Esophagus squamous epithelium (tissue), 5 donors: ENCODE data around the gene AMPH. TPM values are rescaled to one million over a fixed set of nuclear protein-coding genes. Genes with fewer than 3 reads are reported as not detected.

Experiments used
- DNase-seq: peaks from one replicate; lab custom pipeline; 2025; lab: John Stamatoyannopoulos, UW
- H3K27ac ChIP-seq, 4 donors: fragments of 200-600 bp; sonication (generic); one replicate each; pipeline ENCODE4 v1.5.1; 2016 to 2019; ENCODE audit warnings: mild to moderate bottlenecking in 1 of 4
- H3K27me3 ChIP-seq, 4 donors: fragments of 200-600 bp; sonication (generic); 1 replicate in 3 of 4; 2 replicates in 1 of 4; pipeline versions ENCODE4 v1.5.1 to v1.6.0; 2017 to 2021; ENCODE audit warnings: antibody characterized with exemption in 1 of 4
- H3K36me3 ChIP-seq, 3 donors: fragments of 200-600 bp; sonication (generic); one replicate each; pipeline ENCODE4 v1.5.1; 2016 to 2019
- H3K4me1 ChIP-seq, 3 donors: fragments of 200-600 bp; sonication (generic); one replicate each; pipeline ENCODE4 v1.5.1; 2017 to 2019
- H3K4me3 ChIP-seq, 4 donors: fragments of 200-600 bp; sonication (generic); 1 replicate in 3 of 4; 2 replicates in 1 of 4; pipeline ENCODE4 v1.5.1; 2016 to 2019; ENCODE audit warnings: mild to moderate bottlenecking in 2 of 4, moderate library complexity in 1 of 4
- H3K9me3 ChIP-seq, 3 donors: fragments of 200-600 bp; sonication (generic); one replicate each; pipeline ENCODE4 v1.5.1; 2016 to 2019
- POLR2A ChIP-seq, 4 donors: fragments of 450-650 bp; IDR thresholded peaks; one replicate each; pipeline ENCODE4 v1.6.1; 2017; ENCODE audit warnings: antibody characterized with exemption in 4 of 4, mild to moderate bottlenecking in 4 of 4, moderate library complexity in 3 of 4
- WGBS, 2 donors: methylation state at CpG; one replicate each; pipeline ENCODE4 v1.1.5; 2018; 5-methylcytosine and 5-hydroxymethylcytosine counted together
- intact Hi-C: fragments of 100-400 bp; cut with DNase I; formaldehyde crosslinking; loops from one replicate; pipeline ENCODE4 v1.15.0; 2022
- total RNA-seq, 4 donors: library from RNA; depleted of rRNA; stranded (reverse); fragments of >200 nt; gene quantifications; one replicate each; pipeline ENCODE4 v1.1.0, GENCODE V29; 2016
- TF ChIP-seq, protein P1 (sequence below), 6 experiments: fragments of 450-650 bp in 4 of 6; fragments of 200-600 bp in 2 of 6; sonication (generic) in 2 of 6; IDR thresholded peaks; one replicate each; pipeline ENCODE4 v1.5.1; 2016 to 2019; ENCODE audit warnings: antibody characterized with exemption in 6 of 6, mild to moderate bottlenecking in 4 of 6, moderate library complexity in 4 of 6
- donor health status: DM: yes; HTN: yes; CAD: no.

Gene AMPH
- total RNA-seq, 4 donors from 2014 or later, result 0.18 to 2.3 (median 1.7) TPM; not detected in 1

DNA sequence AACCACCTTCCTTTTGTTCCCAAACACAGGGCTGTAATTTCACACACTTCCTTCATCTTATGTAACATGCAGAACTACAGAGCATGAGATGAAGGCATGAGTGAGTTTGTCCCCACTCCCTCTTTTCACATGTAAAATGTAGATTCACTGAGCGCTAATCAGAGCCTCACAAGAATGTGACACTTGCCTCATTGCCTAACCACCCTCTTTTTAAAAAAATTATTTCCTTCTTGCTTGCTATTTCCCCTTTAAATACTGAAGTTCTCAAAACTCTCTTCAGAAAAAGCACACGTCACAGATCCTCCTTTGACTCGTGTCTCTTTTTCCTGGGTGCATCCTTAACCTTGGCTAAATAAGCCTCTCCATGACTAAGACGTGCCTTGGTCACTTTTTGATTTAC lies 236.5 kb downstream of the AMPH start:
- no peak for TF ChIP-seq POLR2A (IDR thresholded peaks at IDR 0.05)
- TF ChIP-seq, protein P1, sequence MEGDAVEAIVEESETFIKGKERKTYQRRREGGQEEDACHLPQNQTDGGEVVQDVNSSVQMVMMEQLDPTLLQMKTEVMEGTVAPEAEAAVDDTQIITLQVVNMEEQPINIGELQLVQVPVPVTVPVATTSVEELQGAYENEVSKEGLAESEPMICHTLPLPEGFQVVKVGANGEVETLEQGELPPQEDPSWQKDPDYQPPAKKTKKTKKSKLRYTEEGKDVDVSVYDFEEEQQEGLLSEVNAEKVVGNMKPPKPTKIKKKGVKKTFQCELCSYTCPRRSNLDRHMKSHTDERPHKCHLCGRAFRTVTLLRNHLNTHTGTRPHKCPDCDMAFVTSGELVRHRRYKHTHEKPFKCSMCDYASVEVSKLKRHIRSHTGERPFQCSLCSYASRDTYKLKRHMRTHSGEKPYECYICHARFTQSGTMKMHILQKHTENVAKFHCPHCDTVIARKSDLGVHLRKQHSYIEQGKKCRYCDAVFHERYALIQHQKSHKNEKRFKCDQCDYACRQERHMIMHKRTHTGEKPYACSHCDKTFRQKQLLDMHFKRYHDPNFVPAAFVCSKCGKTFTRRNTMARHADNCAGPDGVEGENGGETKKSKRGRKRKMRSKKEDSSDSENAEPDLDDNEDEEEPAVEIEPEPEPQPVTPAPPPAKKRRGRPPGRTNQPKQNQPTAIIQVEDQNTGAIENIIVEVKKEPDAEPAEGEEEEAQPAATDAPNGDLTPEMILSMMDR (IDR thresholded peaks at IDR 0.05), result no peak
- 59 to 68% methylated on average over 4 of the region's 4 CpGs for WGBS, 2 donors
- H3K4me3 ChIP-seq, result no peak overlapping the region
- no peak overlapping the region for H3K27ac ChIP-seq
- no peaks in the 10 kb centered on the region for H3K27me3 ChIP-seq
- intact Hi-C loops, result no loop called here
- H3K4me1 ChIP-seq, result no peaks in the 10 kb centered on the region
- no peak for DNase-seq
- H3K9me3 ChIP-seq, result no peaks in the 10 kb centered on the region
- H3K36me3 ChIP-seq, result no peaks in the 10 kb centered on the region

DNA sequence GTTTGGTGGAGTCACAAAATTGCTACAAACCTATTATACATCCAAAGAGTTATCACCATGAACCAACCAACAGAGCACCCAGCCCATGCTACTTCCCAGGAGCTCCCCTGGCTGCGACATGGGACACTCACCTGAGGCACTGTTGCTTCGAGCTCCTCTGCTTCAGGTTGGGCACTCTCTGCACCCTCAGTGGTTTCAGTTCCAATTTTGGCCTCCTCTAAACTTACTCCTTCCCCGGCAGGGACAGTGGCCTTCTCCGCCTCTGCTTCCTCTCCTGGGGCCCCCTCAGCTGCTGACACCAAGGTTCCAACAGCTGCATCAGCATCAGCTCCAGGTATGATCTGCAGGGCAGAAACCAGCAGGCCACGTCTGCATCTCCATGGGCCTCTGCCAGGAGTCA lies 237.3 kb downstream of the AMPH start:
- no peak for TF ChIP-seq POLR2A (IDR thresholded peaks at IDR 0.05)
- TF ChIP-seq, protein P1 (IDR thresholded peaks at IDR 0.05), result no peak
- H3K4me3 ChIP-seq, result no peak overlapping the region
- H3K36me3 ChIP-seq, result no peaks in the 10 kb centered on the region
- no peaks in the 10 kb centered on the region for H3K27me3 ChIP-seq
- DNase-seq, result no peak
- no peaks in the 10 kb centered on the region for H3K9me3 ChIP-seq
- H3K27ac ChIP-seq, result no peak overlapping the region
- WGBS, 2 donors, result 70 to 75% methylated on average over 5 of the region's 5 CpGs
- intact Hi-C loops, result no loop called here
- H3K4me1 ChIP-seq, result no peaks in the 10 kb centered on the region

DNA sequence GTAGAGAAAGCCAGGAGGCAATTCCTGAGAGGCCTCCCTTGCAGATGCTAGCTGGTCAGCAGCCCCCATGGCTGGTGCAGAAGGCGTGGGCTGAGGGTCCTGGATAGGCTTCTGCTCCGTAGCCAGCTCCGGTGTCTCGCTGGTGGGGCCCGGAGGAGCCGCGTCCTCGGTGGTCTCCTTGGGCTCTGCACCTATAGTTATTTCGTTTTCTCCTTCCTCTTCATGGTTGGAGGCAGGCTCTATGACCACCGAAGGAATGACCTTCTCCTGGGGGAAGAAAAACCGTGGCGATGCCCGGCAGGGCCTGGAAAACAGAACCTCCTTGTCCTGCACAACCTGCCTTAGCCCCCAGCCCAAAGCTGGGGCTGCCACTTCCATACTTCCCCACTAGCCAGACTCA lies 239.4 kb downstream of the AMPH start:
- no peak overlapping the region for H3K27ac ChIP-seq
- H3K27me3 ChIP-seq, result no peaks in the 10 kb centered on the region
- no peaks in the 10 kb centered on the region for H3K4me1 ChIP-seq
- TF ChIP-seq POLR2A (IDR thresholded peaks at IDR 0.05), result no peak
- TF ChIP-seq, protein P1 (IDR thresholded peaks at IDR 0.05), result no peak
- no peak for DNase-seq
- intact Hi-C loops, result no loop called here
- no peak overlapping the region for H3K4me3 ChIP-seq
- 74 to 84% methylated on average over 6 to 13 of the region's 13 CpGs for WGBS, 2 donors
- no peaks in the 10 kb centered on the region for H3K9me3 ChIP-seq
- no peaks in the 10 kb centered on the region for H3K36me3 ChIP-seq

DNA sequence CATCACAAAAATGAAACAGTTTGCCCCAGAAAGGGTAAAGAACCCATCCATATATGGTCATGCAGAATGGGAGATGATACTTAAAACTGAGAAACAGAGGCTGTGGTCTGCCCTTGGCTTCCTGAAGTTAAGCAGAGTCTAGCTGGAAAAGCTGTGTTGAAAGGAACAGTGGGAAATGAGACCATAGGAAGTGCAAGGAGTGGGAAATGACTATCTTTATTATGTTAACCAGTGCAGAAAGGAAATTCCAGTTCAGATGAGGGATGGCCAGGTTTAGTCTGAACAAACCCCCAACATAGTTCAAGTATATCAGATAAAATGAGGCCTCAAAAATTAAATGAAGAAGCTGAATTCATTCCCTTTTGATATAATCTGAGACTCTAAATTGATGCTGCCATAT lies 245.5 kb downstream of the AMPH start:
- no peak for DNase-seq
- Histone ChIP-seq H3K4me3 (no peak overlapping the region), H3K27me3 (no peaks in the 10 kb centered on the region), H3K27ac (no peak overlapping the region), H3K36me3 (no peaks in the 10 kb centered on the region), H3K9me3 (no peaks in the 10 kb centered on the region), H3K4me1 (no peaks in the 10 kb centered on the region)
- intact Hi-C loops, result no loop called here
- no peak for TF ChIP-seq POLR2A (IDR thresholded peaks at IDR 0.05)
- TF ChIP-seq, protein P1 (IDR thresholded peaks at IDR 0.05), result no peak

DNA sequence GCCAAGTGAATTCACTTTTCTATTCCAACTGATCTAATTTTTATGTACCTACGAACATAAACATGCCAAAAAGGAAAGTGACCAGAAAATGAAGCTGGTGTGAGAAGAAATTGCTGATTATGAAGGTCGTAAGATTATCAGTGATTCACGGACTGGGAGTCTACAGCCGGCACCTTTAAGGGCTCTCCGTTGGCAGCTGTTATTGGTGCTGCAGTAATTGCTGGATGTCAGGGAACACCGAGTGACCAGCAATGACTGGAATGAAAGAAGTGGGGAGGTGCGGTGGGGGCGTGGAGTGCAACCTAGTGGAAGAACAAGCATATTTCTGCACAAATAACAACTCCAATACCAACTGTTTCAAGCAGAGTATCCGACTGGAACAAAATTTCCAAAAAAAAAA lies 247.9 kb downstream of the AMPH start:
- TF ChIP-seq, protein P1 (IDR thresholded peaks at IDR 0.05), result no peak
- TF ChIP-seq POLR2A (IDR thresholded peaks at IDR 0.05), result no peak
- Histone ChIP-seq H3K36me3 (no peaks in the 10 kb centered on the region), H3K4me3 (no peak overlapping the region), H3K9me3 (no peaks in the 10 kb centered on the region), H3K27ac (no peak overlapping the region), H3K27me3 (no peaks in the 10 kb centered on the region), H3K4me1 (no peaks in the 10 kb centered on the region)
- WGBS, 2 donors, result 76 to 79% methylated on average over 7 to 9 of the region's 9 CpGs
- DNase-seq, result no peak
- intact Hi-C loops, result no loop called here
